Lower leg skin (tissue), 3 donors: ENCODE data around the gene MS4A3.

ENCODE experiments used
- POLR2A ChIP-seq, 2 donors: fragments of 450-650 bp; IDR thresholded peaks; one replicate each; pipeline ENCODE4 v1.6.1; 2016 to 2017; ENCODE audit warnings: antibody characterized with exemption in 2 of 2, mild to moderate bottlenecking in 1 of 2, moderate library complexity in 1 of 2
- TF ChIP-seq, protein P1 (sequence below), 3 donors: fragments of 450-650 bp; IDR thresholded peaks; one replicate each; pipeline ENCODE4 v1.5.1; 2016; ENCODE audit warnings: antibody characterized with exemption in 3 of 3, mild to moderate bottlenecking in 3 of 3, moderate library complexity in 2 of 3

DNA sequence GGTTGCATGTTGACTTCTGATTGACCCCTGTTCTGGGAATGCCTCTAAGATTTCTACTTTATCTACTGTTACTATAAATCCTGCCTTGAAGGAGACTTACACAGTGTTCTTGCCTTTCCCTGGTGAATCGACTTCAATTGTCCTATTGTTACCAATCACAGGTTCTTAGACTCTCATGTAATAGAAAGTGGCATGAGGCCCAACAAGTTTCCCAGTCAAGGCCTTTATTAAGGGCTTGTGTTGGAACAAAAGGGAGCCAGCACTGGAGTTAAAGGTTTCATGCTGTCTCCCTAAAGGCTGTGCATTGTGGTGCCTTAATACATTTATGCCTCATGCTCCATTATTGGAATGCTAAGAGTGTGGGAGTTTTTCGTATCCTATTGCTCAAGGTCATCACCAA is 55.3 kb downstream of the MS4A3 start:
- TF ChIP-seq, protein P1, sequence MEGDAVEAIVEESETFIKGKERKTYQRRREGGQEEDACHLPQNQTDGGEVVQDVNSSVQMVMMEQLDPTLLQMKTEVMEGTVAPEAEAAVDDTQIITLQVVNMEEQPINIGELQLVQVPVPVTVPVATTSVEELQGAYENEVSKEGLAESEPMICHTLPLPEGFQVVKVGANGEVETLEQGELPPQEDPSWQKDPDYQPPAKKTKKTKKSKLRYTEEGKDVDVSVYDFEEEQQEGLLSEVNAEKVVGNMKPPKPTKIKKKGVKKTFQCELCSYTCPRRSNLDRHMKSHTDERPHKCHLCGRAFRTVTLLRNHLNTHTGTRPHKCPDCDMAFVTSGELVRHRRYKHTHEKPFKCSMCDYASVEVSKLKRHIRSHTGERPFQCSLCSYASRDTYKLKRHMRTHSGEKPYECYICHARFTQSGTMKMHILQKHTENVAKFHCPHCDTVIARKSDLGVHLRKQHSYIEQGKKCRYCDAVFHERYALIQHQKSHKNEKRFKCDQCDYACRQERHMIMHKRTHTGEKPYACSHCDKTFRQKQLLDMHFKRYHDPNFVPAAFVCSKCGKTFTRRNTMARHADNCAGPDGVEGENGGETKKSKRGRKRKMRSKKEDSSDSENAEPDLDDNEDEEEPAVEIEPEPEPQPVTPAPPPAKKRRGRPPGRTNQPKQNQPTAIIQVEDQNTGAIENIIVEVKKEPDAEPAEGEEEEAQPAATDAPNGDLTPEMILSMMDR (IDR thresholded peaks at IDR 0.05) = no peak
- TF ChIP-seq POLR2A (IDR thresholded peaks at IDR 0.05) = no peak
